ENCODE results near the gene GTF2A1.
"Not testable (repeated sequence)": the region's sequence is repeated elsewhere in the genome, so short reads cannot be mapped to it uniquely, and the experiment has no call there.

Gene GTF2A1

GRCh38 chr14:81220830-81221578 lies at the start of gene GTF2A1:
Gene GTF2A1 (minus strand): TSS chr14:81220959. CDS start chr14:81220518, 441 bp downstream.
- peak; percentile 88 to 92 for DNase-seq (ENCODE audit: low read depth in 2 of 2)

DNA sequence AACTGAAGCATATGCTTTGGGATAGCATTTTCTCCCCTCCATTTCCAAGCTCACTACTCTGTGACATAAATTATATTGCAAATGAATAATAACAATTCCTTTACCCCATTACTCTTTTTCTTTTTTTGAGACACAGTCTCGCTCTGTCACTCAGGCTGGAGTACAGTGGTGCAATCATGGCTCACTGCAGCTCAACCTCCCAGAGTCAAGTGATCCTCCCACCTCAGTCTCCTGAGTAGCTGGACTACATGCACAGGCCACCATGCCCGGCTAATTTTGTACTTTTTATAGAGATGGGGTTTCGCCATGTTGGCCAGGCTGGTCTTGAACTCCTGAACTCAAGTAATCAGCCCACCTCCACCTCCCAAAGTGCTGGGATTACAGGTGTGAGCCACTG lies 49.2 kb upstream of the GTF2A1 start:
- DNase-seq (ENCODE audit: low read depth in 2 of 2): no peak

GRCh38 chr14:81269100-81269978 lies 48.6 kb upstream of the GTF2A1 start:
- DNase-seq (ENCODE audit: low read depth in 2 of 2): no peak

DNA sequence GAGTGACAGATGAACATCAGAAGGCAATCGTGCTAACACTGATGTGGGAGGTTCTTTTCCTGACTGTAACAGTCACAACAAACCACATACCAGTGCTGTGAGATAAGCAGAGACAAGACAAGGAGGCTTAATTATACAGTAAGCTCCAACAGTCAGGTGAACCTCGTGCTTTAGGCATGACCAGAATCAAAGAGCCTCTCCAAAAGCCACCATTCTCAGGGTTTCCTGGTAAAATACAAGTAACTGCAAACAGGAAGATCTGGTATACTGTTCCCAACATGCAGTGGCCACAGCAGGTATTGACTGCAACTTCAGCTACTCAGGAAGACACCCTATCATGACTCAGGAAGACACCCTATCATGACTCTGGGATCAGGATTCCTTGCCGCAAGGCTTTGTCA lies 47.3 kb upstream of the GTF2A1 start:
- DNase-seq (ENCODE audit: low read depth in 2 of 2): no peak

DNA sequence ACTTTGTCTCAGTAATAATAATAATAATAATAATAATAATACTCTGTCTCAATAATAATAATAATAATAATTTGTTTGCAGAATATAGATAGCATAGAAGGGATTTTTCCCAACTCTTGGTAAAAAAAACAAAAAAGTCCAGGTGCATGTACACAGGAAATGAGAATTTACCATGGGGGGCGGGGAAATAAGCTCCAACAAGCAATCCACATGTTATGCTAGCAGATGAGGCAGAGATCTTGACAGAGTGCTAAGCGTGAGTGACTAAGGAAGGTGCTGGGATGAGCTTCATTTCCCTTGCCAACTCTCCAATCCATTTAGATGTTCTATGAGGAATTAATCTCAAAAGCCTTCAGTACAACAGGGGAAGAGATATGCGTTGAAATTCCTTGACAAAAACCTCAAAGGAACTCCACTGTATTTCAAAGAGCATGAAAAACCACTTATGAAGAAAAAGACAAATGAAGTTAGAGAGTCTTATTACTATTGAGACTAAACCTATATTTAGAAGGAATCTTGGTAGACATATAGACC lies 44.9 kb upstream of the GTF2A1 start:
- DNase-seq (ENCODE audit: low read depth in 2 of 2): no peak

- DNase-seq (ENCODE audit: low read depth in 2 of 2): no peak
Measured at GRCh38 chr14:81264671-81265070, 43.9 kb upstream of the GTF2A1 start.

DNA sequence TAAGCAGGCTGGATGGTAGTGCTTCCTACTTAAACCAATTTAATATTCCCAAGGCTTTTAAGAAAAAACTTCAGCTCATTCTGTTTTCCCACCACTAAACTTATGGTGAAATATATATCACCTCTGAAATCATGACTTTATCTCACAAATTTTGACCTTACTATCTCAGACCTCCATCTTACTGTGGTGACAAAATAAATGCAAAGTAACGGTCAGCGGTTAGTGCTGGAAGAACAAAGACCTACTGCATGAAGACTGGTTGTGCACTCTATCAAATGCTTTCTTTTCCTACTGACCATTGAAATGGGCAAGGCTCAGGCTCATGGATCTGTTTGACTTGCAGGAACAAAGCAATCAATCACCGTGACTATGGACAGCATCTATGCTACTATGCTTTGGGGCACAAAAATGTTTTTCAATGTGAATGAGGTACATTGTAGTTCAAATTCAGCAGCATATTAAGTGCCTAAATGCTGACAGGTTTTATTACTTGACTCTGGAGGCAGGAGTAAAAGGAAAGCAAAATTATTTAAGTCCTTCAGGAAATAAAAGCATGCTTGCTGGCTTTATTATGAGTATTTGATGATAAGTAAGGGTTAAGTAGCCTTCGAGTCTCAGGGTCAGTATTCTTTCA lies 43.1 kb upstream of the GTF2A1 start:
- DNase-seq (ENCODE audit: low read depth in 2 of 2): no peak

- DNase-seq (ENCODE audit: low read depth in 2 of 2): no peak
Measured at GRCh38 chr14:81261176-81261575, 40.4 kb upstream of the GTF2A1 start.

DNA sequence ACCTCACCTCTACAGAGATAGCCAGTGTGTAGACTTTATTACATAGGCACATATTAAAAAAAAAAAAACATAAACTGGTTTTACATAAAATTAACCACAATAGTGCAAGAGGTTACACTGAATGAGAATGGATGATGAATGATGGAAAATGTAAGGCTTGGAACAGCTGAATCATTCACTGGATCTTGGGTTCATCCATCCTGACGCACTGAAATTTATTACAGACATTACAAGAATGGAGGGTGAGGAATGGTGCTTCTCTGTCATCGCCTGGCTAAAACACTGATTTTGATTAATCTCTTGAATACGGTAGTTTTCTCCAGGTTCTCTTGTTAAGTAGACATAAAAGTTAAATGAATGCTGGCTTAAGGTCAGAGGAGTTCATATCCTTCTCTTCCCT lies 40.0 kb upstream of the GTF2A1 start:
- no peak for DNase-seq (ENCODE audit: low read depth in 2 of 2)

GRCh38 chr14:81256289-81256960 lies 35.7 kb upstream of the GTF2A1 start:
- DNase-seq (ENCODE audit: low read depth in 2 of 2): no peak

GRCh38 chr14:81252278-81252677 lies 31.5 kb upstream of the GTF2A1 start:
- no peak for DNase-seq (ENCODE audit: low read depth in 2 of 2)

GRCh38 chr14:81247271-81247766 lies 26.6 kb upstream of the GTF2A1 start:
- no peak for DNase-seq (ENCODE audit: low read depth in 2 of 2)

GRCh38 chr14:81246461-81247270 lies 25.9 kb upstream of the GTF2A1 start:
- DNase-seq (ENCODE audit: low read depth in 2 of 2): no peak

GRCh38 chr14:81245771-81246170 lies 25.0 kb upstream of the GTF2A1 start:
- DNase-seq (ENCODE audit: low read depth in 2 of 2): no peak

- not testable (repeated sequence) for DNase-seq (ENCODE audit: low read depth in 2 of 2)
Measured at GRCh38 chr14:81244431-81244830, 23.7 kb upstream of the GTF2A1 start.

DNA sequence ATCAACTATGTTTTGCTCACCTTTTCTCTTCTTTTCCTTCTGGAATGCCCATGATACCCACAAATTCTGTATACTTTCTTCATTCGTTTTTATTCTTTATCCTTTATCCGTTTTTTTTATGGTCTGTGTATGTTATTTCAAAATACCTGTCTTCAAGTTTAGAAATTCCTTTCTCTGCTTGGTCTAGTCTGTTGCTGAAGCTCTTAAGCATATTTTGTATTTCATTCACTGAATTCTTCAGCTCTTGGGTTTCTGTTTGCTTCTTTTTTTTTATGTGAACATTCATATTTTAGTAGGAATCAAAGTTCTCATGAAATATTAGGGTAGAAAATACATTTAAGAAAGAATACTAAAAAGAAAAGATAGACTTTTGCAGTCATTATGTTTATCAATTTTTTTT lies 22.7 kb upstream of the GTF2A1 start:
- DNase-seq (ENCODE audit: low read depth in 2 of 2): no peak

- not testable (repeated sequence) for DNase-seq (ENCODE audit: low read depth in 2 of 2)
Measured at GRCh38 chr14:81236849-81237248, 16.1 kb upstream of the GTF2A1 start.

DNA sequence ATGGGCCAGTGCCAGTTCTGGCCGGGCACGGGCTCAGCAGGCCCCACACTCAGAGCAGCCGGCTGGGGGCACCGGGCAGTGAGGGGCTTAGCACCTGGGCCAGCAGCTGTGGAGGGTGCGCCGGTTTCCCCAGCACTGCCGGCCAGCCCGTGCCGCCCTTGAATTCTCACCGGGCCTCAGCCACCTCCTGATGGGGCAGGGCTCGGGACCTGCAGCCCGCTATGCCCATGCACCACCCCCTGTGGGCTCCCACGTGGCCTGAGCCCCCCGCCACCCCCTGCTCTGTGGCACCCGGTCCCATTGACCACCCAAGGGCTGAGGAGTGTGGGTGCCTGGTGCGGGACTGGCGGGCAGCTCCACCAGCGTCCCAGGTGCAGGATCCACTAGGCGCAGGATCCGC lies 15.4 kb upstream of the GTF2A1 start:
- no peak for DNase-seq (ENCODE audit: low read depth in 2 of 2)

DNA sequence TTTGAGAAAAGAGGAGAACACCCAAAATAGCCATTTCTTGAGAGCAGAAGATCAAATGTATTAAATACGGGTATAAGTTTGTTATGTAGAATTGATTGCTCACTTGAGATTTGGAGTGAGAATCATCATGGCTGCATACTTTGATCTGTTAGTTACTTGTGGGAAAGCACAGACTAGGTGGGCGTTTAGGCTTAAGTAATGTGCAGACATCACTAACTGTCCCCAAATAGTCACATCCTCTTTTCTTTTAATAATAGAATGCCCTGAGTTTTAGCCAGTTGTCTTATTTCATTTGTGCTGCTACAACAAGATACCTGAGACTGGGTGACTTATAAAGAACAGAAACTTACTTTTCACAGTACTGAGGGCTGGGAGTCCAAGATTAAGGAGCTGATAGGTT lies 14.3 kb upstream of the GTF2A1 start:
- no peak for DNase-seq (ENCODE audit: low read depth in 2 of 2)

DNA sequence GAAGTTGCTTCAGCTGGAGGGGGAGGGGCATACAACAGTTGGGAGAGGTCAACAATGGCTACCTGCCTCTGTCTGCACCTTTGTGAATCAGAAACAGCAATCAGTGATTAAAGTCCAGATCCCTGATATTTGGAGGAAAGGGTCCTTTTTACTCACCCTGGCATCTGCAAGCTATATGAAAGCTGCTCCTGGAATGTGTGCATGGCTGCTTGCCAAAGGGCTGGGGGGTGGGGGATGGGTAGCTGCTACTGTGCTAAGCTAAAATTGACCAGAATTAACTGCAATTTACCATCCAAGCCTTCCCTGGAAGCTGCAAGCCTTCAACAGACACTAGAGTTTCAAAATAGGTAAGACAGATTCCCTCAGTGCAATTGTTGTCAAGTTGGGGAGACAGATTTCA lies 13.5 kb upstream of the GTF2A1 start:
- DNase-seq (ENCODE audit: low read depth in 2 of 2): no peak

DNA sequence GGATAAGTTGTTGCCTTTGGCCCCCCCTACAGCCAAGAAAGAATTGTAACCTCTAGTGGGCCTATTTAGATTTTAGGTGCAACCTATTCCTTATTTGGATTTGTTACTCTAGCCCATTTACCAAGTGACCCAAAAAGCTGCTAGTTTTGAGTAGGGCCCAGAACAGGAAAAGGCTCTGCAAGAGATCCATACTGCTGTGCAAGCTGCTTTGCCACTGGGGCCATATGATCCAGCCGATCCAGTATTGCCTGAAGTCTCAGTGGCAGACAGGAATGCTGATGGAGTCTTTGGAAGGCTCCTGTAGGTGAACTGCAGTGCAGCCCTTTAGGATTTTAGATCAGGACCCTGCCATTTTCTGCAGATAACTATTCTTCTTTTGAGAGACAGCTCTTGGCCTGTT lies 12.9 kb upstream of the GTF2A1 start:
- DNase-seq (ENCODE audit: low read depth in 2 of 2): no peak
